IMR-90 (cell line): ENCODE results near the gene SPPL2C. TPM values are rescaled to one million over a fixed set of nuclear protein-coding genes. Genes with fewer than 3 reads are reported as not detected.

Experiments
- ATAC-seq: fragments of 200-7000 bp; cut with Tn5 transposase; 2 replicates; pipeline ENCODE4 v1.9.1; 2020; ENCODE audit warnings: low read depth, mild to moderate bottlenecking, moderate library complexity
- BruUV-seq: library from RNA; stranded (reverse); fragments of 400-500 nt; replicated peaks from 2 replicates; lab custom pipeline; 2021; lab: Mats Ljungman, UMichigan
- CTCF ChIA-PET: fragments of 300-600 bp; formaldehyde crosslinking; extraction: SDS; loops from one replicate; lab custom pipeline; 2021; ENCODE audit warnings: antibody characterized with exemption; lab: Yijun Ruan, JAX
- POLR2A ChIA-PET: fragments of 300-600 bp; sonication (Branson Sonifier 250); formaldehyde crosslinking; loops from one replicate; lab custom pipeline; 2022; ENCODE audit warnings: antibody characterized with exemption; ENCODE audit not compliant: unreplicated experiment; lab: Charles Lee
- DNase-seq: peaks from one replicate; pipeline ENCODE4 v3.0.0; 2013
- H2AFZ ChIP-seq: replicated peaks from 2 replicates; pipeline ENCODE3; 2013; ENCODE audit warnings: low read length, mild to moderate bottlenecking; ENCODE audit not compliant: poor library complexity
- H2AK5ac ChIP-seq: 2 replicates; pipeline ENCODE4 v1.6.1; 2013; ENCODE audit warnings: low read depth, low read length, inconsistent platforms
- H2AK9ac ChIP-seq: replicated peaks from 2 replicates; pipeline ENCODE3; 2013; ENCODE audit warnings: mild to moderate bottlenecking, low read depth, low read length, moderate library complexity; ENCODE audit not compliant: poor library complexity
- H2BK120ac ChIP-seq: 2 replicates; pipeline ENCODE4 v1.6.1; 2013; ENCODE audit warnings: low read depth, low read length, inconsistent platforms
- H2BK15ac ChIP-seq: 3 replicates; pipeline ENCODE4 v1.6.1; 2013; ENCODE audit warnings: low read depth, low read length, inconsistent platforms
- H2BK20ac ChIP-seq: 2 replicates; pipeline ENCODE4 v1.6.1; 2013; ENCODE audit warnings: low read depth, mild to moderate bottlenecking, inconsistent platforms, low read length, moderate library complexity
- H2BK5ac ChIP-seq: 2 replicates; pipeline ENCODE4 v1.6.1; 2013; ENCODE audit warnings: mild to moderate bottlenecking, low read depth, low read length, inconsistent platforms; ENCODE audit not compliant: poor library complexity, severe bottlenecking
- H3K14ac ChIP-seq: replicated peaks from 2 replicates; pipeline ENCODE4 v1.6.1; 2013; ENCODE audit warnings: low read depth, low read length, inconsistent platforms
- H3K18ac ChIP-seq: 2 replicates; pipeline ENCODE4 v1.6.1; 2013; ENCODE audit warnings: low read depth, low read length, control low read depth
- H3K23ac ChIP-seq: 2 replicates; pipeline ENCODE4 v1.6.1; 2013; ENCODE audit warnings: low read depth, low read length, inconsistent platforms
- H3K27ac ChIP-seq: 2 replicates; pipeline ENCODE4 v1.5.1; 2013; ENCODE audit warnings: mild to moderate bottlenecking, control low read depth, low read length; ENCODE audit not compliant: insufficient read depth
- H3K27me3 ChIP-seq: 2 replicates; pipeline ENCODE4 v1.6.1; 2013; ENCODE audit warnings: low read length; ENCODE audit not compliant: control insufficient read depth, insufficient read depth
- H3K36me3 ChIP-seq: 2 replicates; pipeline ENCODE4 v1.6.1; 2013; ENCODE audit warnings: low read length, mixed read lengths; ENCODE audit not compliant: control insufficient read depth, insufficient read depth
- H3K4ac ChIP-seq: 2 replicates; pipeline ENCODE4 v1.6.1; 2013; ENCODE audit warnings: low read depth, low read length, inconsistent platforms
- H3K4me1 ChIP-seq: 2 replicates; pipeline ENCODE4 v1.6.1; 2013; ENCODE audit warnings: low read length, mixed read lengths; ENCODE audit not compliant: control insufficient read depth, insufficient read depth
- H3K4me2 ChIP-seq: 2 replicates; pipeline ENCODE4 v1.6.1; 2013; ENCODE audit warnings: low read depth, mild to moderate bottlenecking, control low read depth, low read length, moderate library complexity
- H3K4me3 ChIP-seq: 2 replicates; pipeline ENCODE4 v1.5.1; 2013; ENCODE audit warnings: low read depth, mild to moderate bottlenecking, control low read depth, low read length, moderate library complexity; ENCODE audit not compliant: insufficient read depth
- H3K56ac ChIP-seq: 2 replicates; pipeline ENCODE4 v1.6.1; 2013; ENCODE audit warnings: low read length, inconsistent platforms; ENCODE audit not compliant: insufficient read depth; ENCODE audit errors: extremely low read depth
- H3K79me1 ChIP-seq, 2 experiments: 2 replicates each; pipeline ENCODE4 v1.6.1; 2013; ENCODE audit warnings: low read length in 2 of 2, inconsistent platforms in 1 of 2, low read depth in 1 of 2
- H3K9ac ChIP-seq: 2 replicates; pipeline ENCODE4 v1.6.1; 2013; ENCODE audit warnings: low read depth, low read length, control low read depth
- H3K9me1 ChIP-seq: 2 replicates; pipeline ENCODE4 v1.6.1; 2013; ENCODE audit warnings: low read length, inconsistent platforms; ENCODE audit not compliant: insufficient read depth
- H3K9me3 ChIP-seq: 2 replicates; pipeline ENCODE4 v1.6.1; 2013; ENCODE audit warnings: low read length; ENCODE audit not compliant: control insufficient read depth, insufficient read depth
- H4K20me1 ChIP-seq: 2 replicates; pipeline ENCODE4 v1.6.1; 2013; ENCODE audit warnings: low read length, inconsistent platforms; ENCODE audit not compliant: insufficient read depth
- H4K5ac ChIP-seq: 2 replicates; pipeline ENCODE4 v1.6.1; 2013; ENCODE audit warnings: mild to moderate bottlenecking, low read depth, low read length, control low read depth
- H4K8ac ChIP-seq, 2 experiments: 2 replicates each; pipeline ENCODE4 v1.6.1; 2013; ENCODE audit warnings: low read depth in 2 of 2, low read length in 2 of 2, control low read depth in 1 of 2, inconsistent platforms in 1 of 2
- H4K91ac ChIP-seq: 2 replicates; pipeline ENCODE4 v1.6.1; 2013; ENCODE audit warnings: low read depth, low read length, inconsistent platforms; ENCODE audit not compliant: insufficient read depth
- BHLHE40 ChIP-seq: fragments of 150-350 bp; IDR thresholded peaks from 2 replicates; pipeline ENCODE4 v1.6.1; 2016; ENCODE audit warnings: mild to moderate bottlenecking, low read depth, low read length
- ELK1 ChIP-seq: fragments of 150-350 bp; IDR thresholded peaks from 2 replicates; pipeline ENCODE4 v1.6.1; 2016; ENCODE audit warnings: low read depth, mild to moderate bottlenecking, low read length, moderate library complexity, borderline replicate concordance
- FOS ChIP-seq: fragments of 150-350 bp; IDR thresholded peaks from 2 replicates; pipeline ENCODE4 v1.6.1; 2016; ENCODE audit warnings: low read depth, low read length
- MAFK ChIP-seq: IDR thresholded peaks from 2 replicates; pipeline ENCODE4 v1.6.1; 2012; ENCODE audit warnings: low read depth, low read length, improper control_type of control experiment
- MXI1 ChIP-seq: IDR thresholded peaks from 2 replicates; pipeline ENCODE4 v1.6.1; 2012; ENCODE audit warnings: low read depth, mild to moderate bottlenecking, low read length, moderate library complexity, borderline replicate concordance
- NFE2L2 ChIP-seq: fragments of 150-350 bp; IDR thresholded peaks from 2 replicates; pipeline ENCODE4 v1.6.1; 2016; ENCODE audit warnings: low read depth, mild to moderate bottlenecking, low read length
- POLR2A ChIP-seq: IDR thresholded peaks from 2 replicates; pipeline ENCODE4 v1.6.1; 2012; ENCODE audit warnings: mild to moderate bottlenecking, low read depth, low read length
- SMC3 ChIP-seq: fragments of 150-350 bp; IDR thresholded peaks from 2 replicates; pipeline ENCODE4 v1.6.1; 2016; ENCODE audit warnings: low read depth, mild to moderate bottlenecking, antibody characterized with exemption, low read length, moderate library complexity
- WGBS, 2 experiments: methylation state at CpG; one replicate each; pipeline versions ENCODE4 v1.1.5 to v1.1.7; 2013; ENCODE audit warnings: missing lambda C conversion rate in 2 of 2; ENCODE audit not compliant: insufficient read length in 1 of 2; ENCODE audit errors: extremely low coverage in 2 of 2; 5-methylcytosine and 5-hydroxymethylcytosine counted together
- dilution Hi-C: fragments of 300-500 bp; cut with HindIII; formaldehyde crosslinking; loops from one replicate; pipeline ENCODE4 v1.14.3; 2018; ENCODE audit warnings: low sequenced_read_pairs; ENCODE audit not compliant: unreplicated experiment
- in situ Hi-C: fragments of 300-500 bp; cut with MboI; formaldehyde crosslinking; loops from 3 replicates; pipeline ENCODE4 v1.14.3; 2019; ENCODE audit warnings: low sequenced_read_pairs, inconsistent platforms, mixed read lengths
- intact Hi-C: fragments of 100-400 bp; cut with micrococcal nuclease; formaldehyde crosslinking; loops from 2 replicates; pipeline ENCODE4 v1.10.0; 2022
- polyA plus RNA-seq, 3 experiments: library from polyadenylated mRNA; depleted of rRNA; stranded (reverse); fragments of >200 nt; gene quantifications; 2 replicates each; pipeline ENCODE4 v1.2.3, GENCODE V29; 2012; ENCODE audit warnings: low replicate concordance in 1 of 3
- total RNA-seq: library from RNA; depleted of rRNA; stranded (reverse); fragments of >200 nt; gene quantifications from 2 replicates; pipeline ENCODE4 v1.2.3, GENCODE V29; 2012
- TF ChIP-seq, protein P1 (sequence below): fragments of 150-350 bp; IDR thresholded peaks from 2 replicates; pipeline ENCODE4 v1.6.1; 2017; ENCODE audit warnings: mild to moderate bottlenecking, antibody characterized with exemption, low read length, low read depth

The SPPL2C gene
- total and polyA plus RNA-seq, 2 of the 4 experiments (the other 2 are of a cell fraction): not detected

DNA sequence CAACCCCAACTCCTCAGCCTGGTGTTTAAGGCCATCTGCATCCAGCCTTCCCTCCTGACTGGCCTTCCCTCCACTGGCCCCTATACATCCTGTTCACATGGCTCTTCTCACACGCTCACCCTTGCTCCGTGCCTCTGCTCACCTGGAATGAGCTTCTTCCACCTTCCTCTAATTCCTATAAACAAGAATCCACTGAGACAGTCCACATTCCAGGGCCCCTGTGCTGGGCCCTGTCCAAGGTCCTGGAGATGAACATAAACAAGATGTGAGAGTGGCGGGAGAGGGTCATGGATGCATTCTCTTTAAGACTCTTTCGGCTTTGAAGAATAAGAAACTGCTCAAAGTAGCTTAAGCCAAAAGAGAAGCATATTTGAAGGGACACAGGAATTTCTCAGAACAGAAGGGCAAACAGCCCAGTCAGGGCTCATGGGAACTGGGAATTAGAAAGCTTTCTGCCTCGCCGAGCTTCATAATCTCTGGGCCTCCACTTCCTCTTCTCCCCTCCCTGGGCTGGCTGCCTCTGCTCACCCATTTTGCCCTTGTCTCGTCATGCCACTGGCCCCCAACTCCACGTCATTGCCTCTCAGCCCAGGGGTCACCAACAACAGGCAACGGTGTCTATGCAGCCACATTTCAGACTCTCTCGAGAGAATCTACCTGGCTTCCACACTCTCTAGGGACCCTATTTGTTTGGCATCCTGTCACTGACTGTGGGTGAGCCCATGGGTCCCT, 13.5 kb downstream of the SPPL2C start:
- no peaks in the 10 kb centered on the region for H3K9me3 ChIP-seq
- H3K27me3 ChIP-seq: peaks cover 2% of the 10 kb centered on the region
- H4K20me1 ChIP-seq: no peaks in the 10 kb centered on the region
- no CpG with 5 or more reads among the region's 10 CpGs for WGBS, 2 experiments
- no peak overlapping the region for H3K9ac ChIP-seq
- no peaks in the 10 kb centered on the region for H3K9me1 ChIP-seq
- ChIA-PET CTCF (no interaction called here), POLR2A (no interaction called here)
- in situ Hi-C loops (loop anchor here (10.0 kb wide), 1 partner anchor 643 kb away; no protein-coding TSS in a partner anchor), dilution Hi-C loops (loop anchor here (25.0 kb wide), 1 partner anchor 221 kb away; no protein-coding TSS in a partner anchor), intact Hi-C loops (loop anchor here (10.0 kb wide), 1 partner anchor 433 kb away; no protein-coding TSS in a partner anchor)
- H3K4me1 ChIP-seq: no peaks in the 10 kb centered on the region
- H3K4me3 ChIP-seq: no peak overlapping the region
- no peaks in the 10 kb centered on the region for H3K36me3 ChIP-seq
- H2AFZ ChIP-seq: no peak overlapping the region
- peak overlapping the region; percentile 76 for H2AK9ac ChIP-seq
- H4K91ac ChIP-seq: no peak overlapping the region
- ATAC-seq (peak; percentile 64; the same call in 1 of the 2 replicates), DNase-seq (peak; percentile 12)
- H2AK5ac ChIP-seq: no peak overlapping the region
- BruUV-seq: no TSS peak
- no peak overlapping the region for H3K27ac ChIP-seq
- no peak overlapping the region for H2BK5ac ChIP-seq
- H3K23ac ChIP-seq: no peak overlapping the region
- no peak overlapping the region for H4K5ac ChIP-seq
- H3K79me1 ChIP-seq: no peaks in the 10 kb centered on the region
- no peak overlapping the region for H3K18ac ChIP-seq
- H3K4me2 ChIP-seq: no peak overlapping the region
- no peak overlapping the region for H2BK20ac ChIP-seq
- H2BK120ac ChIP-seq: no peak overlapping the region
- no peak overlapping the region for H4K8ac ChIP-seq
- H3K4ac ChIP-seq: no peak overlapping the region
- no peak overlapping the region for H3K14ac ChIP-seq
- H3K56ac ChIP-seq: no peak overlapping the region; the same call in 1 of the 2 replicates
- TF ChIP-seq NFE2L2 (no peak), MXI1 (no peak), MAFK (no peak), SMC3 (no peak), POLR2A (no peak), FOS (no peak), BHLHE40 (no peak), ELK1 (no peak)
- TF ChIP-seq, protein P1, sequence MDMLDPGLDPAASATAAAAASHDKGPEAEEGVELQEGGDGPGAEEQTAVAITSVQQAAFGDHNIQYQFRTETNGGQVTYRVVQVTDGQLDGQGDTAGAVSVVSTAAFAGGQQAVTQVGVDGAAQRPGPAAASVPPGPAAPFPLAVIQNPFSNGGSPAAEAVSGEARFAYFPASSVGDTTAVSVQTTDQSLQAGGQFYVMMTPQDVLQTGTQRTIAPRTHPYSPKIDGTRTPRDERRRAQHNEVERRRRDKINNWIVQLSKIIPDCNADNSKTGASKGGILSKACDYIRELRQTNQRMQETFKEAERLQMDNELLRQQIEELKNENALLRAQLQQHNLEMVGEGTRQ: no peak
- H2BK15ac ChIP-seq: no peak overlapping the region
